Stimulated activated CD8-positive, alpha-beta memory T cell treated with anti-CD3 and anti-CD28 coated beads, Interleukin-7, amount 100 ng/mL, for 4 hours (primary cell): ENCODE data around the gene CPED1.
"Not testable (repeated sequence)": the region's sequence is repeated elsewhere in the genome, so short reads cannot be mapped to it uniquely, and the experiment has no call there.

ENCODE experiments used
- DNase-seq, 2 donors: peaks; one replicate each; pipeline ENCODE4 v3.0.0-alpha.2; 2020; ENCODE audit warnings: low read depth in 2 of 2

CPED1 gene

GRCh38 chr7:121039510-121039822 lies 51.0 kb downstream of the CPED1 start:
- DNase-seq = no peak

GRCh38 chr7:121039994-121040393 lies 51.5 kb downstream of the CPED1 start:
- no peak for DNase-seq

- no peak for DNase-seq
Measured at GRCh38 chr7:121041516-121042148, 53.1 kb downstream of the CPED1 start.

GRCh38 chr7:121042195-121042594 lies 53.7 kb downstream of the CPED1 start:
- no peak for DNase-seq

- no peak for DNase-seq
Measured at GRCh38 chr7:121042899-121043298, 54.4 kb downstream of the CPED1 start.

- DNase-seq = no peak
Measured at GRCh38 chr7:121043314-121044234, 55.1 kb downstream of the CPED1 start.

GRCh38 chr7:121045090-121045489 lies 56.6 kb downstream of the CPED1 start:
- no peak for DNase-seq

- DNase-seq = no peak
Measured at GRCh38 chr7:121046009-121046408, 57.5 kb downstream of the CPED1 start.

GRCh38 chr7:121046893-121047468 lies 58.5 kb downstream of the CPED1 start:
- no peak for DNase-seq

- DNase-seq = no peak
Measured at GRCh38 chr7:121048195-121048594, 59.7 kb downstream of the CPED1 start.

GRCh38 chr7:121049028-121049791 lies 60.7 kb downstream of the CPED1 start:
- no peak for DNase-seq

- DNase-seq = no peak
Measured at GRCh38 chr7:121049897-121050296, 61.4 kb downstream of the CPED1 start.

- DNase-seq = no peak
Measured at GRCh38 chr7:121053219-121053618, 64.7 kb downstream of the CPED1 start.

- DNase-seq = no peak
Measured at GRCh38 chr7:121054925-121055324, 66.4 kb downstream of the CPED1 start.

GRCh38 chr7:121057878-121058277 lies 69.4 kb downstream of the CPED1 start:
- no peak for DNase-seq

- no peak for DNase-seq
Measured at GRCh38 chr7:121058975-121059374, 70.5 kb downstream of the CPED1 start.

- DNase-seq = not testable (repeated sequence)
Measured at GRCh38 chr7:121059979-121060509, 71.5 kb downstream of the CPED1 start.

- DNase-seq = no peak
Measured at GRCh38 chr7:121061677-121062582, 73.4 kb downstream of the CPED1 start.

GRCh38 chr7:121062671-121063279 lies 74.3 kb downstream of the CPED1 start:
- DNase-seq = no peak

GRCh38 chr7:121067717-121068116 lies 79.2 kb downstream of the CPED1 start:
- not testable (repeated sequence) for DNase-seq
